ENCODE measurements around the gene SIGLEC6.

The SIGLEC6 gene

DNA sequence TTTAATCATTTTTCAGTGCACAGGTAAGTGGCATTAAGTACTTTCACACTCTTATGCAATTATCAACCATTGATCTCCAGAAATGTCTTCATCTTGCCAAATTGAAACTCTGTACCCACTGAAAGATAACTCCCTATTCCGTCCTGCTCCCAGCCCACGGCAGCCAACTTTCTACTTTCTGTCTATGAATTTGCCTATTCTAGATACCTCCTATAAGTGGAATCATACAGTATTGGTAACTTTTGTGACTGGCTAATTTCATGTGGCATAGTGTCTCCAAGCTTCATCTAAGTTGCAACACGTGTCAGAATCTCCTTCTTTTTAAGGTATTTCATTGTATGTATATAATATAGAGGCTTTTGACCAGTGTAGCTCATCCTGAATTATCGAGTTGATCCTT lies 58.9 kb downstream of the SIGLEC6 start:
- TF ChIP-seq, protein P1, sequence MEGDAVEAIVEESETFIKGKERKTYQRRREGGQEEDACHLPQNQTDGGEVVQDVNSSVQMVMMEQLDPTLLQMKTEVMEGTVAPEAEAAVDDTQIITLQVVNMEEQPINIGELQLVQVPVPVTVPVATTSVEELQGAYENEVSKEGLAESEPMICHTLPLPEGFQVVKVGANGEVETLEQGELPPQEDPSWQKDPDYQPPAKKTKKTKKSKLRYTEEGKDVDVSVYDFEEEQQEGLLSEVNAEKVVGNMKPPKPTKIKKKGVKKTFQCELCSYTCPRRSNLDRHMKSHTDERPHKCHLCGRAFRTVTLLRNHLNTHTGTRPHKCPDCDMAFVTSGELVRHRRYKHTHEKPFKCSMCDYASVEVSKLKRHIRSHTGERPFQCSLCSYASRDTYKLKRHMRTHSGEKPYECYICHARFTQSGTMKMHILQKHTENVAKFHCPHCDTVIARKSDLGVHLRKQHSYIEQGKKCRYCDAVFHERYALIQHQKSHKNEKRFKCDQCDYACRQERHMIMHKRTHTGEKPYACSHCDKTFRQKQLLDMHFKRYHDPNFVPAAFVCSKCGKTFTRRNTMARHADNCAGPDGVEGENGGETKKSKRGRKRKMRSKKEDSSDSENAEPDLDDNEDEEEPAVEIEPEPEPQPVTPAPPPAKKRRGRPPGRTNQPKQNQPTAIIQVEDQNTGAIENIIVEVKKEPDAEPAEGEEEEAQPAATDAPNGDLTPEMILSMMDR (IDR thresholded peaks at IDR 0.05; ENCODE audit: insufficient read depth, low read depth, low read length, missing control alignments) = no peak
- no peak for DNase-seq (ENCODE audit: low read depth)
- no peak overlapping the region for H3K4me3 ChIP-seq (ENCODE audit: low read depth, low read length)

DNA sequence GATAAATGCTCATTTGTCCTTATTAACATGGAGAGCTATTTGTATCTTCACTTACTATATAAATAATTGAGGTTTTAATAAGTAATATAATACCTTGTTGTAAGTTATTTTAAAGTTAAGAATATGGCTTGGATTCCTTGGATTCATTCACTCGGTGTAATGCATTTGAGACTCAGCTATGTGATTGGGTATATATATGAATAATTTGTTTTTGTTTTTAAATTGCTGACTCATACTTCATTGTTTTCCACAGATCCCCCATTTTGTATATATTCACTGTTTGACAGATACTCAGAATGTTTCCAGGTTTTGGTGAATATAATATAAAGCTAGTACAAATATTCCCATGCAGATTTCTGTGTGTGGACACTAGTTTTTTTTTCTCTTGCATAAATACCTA lies 59.9 kb downstream of the SIGLEC6 start:
- no peak for DNase-seq (ENCODE audit: low read depth)
- TF ChIP-seq, protein P1 (IDR thresholded peaks at IDR 0.05; ENCODE audit: insufficient read depth, low read depth, low read length, missing control alignments) = no peak
- no peak overlapping the region for H3K4me3 ChIP-seq (ENCODE audit: low read depth, low read length)

DNA sequence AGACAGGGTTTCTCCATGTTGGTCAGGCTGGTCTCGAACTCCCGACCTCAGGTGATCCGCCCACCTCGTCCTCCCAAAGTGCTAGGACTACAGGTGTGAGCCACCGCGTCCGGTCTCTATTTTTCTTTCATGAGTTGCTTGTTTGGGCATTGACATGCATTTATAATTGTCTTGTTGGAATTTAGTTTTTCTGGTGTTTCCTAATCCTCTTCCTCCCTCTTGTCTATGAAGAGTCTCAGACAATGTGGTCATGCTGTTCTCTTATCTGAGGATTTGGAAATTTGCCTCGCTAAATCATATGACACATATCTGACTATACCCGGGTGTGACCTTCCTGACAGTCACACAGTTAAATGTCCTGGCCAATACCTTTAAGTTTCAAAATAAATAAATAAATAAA lies 60.5 kb downstream of the SIGLEC6 start:
- no peak for DNase-seq (ENCODE audit: low read depth)
- TF ChIP-seq, protein P1 (IDR thresholded peaks at IDR 0.05; ENCODE audit: insufficient read depth, low read depth, low read length, missing control alignments) = no peak
- H3K4me3 ChIP-seq (ENCODE audit: low read depth, low read length) = no peak overlapping the region

DNA sequence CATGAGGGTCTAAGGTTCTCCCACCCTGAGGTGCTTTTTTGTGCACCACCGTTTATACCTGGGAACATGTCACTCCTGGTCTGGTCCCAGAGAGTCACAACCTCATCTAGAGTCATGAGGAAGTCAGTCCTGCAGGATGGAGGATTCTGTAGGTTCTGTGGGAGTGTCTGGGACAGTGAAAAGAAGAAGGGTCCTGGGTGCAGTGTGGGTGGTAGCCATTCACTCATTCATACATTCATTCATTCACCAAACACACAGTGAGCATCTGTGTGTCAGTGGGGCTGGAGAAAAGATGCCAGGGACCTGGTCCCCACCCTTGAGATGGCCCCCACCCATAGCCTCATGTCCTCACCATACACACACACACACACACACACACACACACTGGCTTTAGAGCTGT lies 61.8 kb downstream of the SIGLEC6 start:
- no peak for DNase-seq (ENCODE audit: low read depth)
- H3K4me3 ChIP-seq (ENCODE audit: low read depth, low read length) = no peak overlapping the region
- TF ChIP-seq, protein P1 (IDR thresholded peaks at IDR 0.05; ENCODE audit: insufficient read depth, low read depth, low read length, missing control alignments) = no peak

DNA sequence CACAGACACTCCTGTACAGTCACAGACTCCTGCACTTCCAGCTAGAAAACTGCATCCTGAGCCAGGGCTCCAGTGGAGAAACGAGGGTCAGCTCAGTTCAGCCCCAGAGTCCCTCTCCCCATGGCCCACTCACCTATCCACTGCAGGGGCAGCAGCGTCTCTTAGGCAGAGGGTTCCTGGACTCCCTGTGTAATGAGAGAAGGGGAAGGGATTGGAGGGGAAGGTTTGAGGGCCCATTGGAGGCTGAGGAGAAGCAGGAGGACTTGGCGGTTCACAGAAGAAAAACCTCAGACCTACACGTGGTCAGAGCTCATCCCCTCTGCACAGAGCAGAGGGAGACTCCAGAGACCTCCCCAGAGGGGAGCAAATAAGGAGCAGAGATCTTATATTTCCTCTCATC lies 62.3 kb downstream of the SIGLEC6 start:
- TF ChIP-seq, protein P1 (IDR thresholded peaks at IDR 0.05; ENCODE audit: insufficient read depth, low read depth, low read length, missing control alignments) = no peak
- H3K4me3 ChIP-seq (ENCODE audit: low read depth, low read length) = no peak overlapping the region
- no peak for DNase-seq (ENCODE audit: low read depth)

DNA sequence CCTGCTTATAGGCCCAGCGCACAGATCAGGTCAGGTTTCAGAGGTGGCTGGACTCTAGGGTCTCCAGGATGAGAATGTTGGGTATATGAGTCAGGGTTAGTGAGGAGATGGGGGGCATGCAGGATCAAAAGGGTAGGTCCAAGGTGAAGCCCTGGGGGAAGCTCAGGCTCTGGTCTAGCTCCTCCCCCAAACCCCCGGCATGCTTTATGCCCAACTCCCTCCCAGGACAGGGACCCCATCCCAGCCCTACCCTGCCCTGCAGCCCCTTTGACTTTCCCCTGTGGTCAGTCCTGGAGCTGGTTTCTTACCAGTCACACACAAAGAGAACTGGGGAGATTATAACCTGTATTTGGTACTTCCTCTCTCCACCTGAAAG lies 62.9 kb downstream of the SIGLEC6 start:
- no peak overlapping the region for H3K4me3 ChIP-seq (ENCODE audit: low read depth, low read length)
- no peak for DNase-seq (ENCODE audit: low read depth)
- TF ChIP-seq, protein P1 (IDR thresholded peaks at IDR 0.05; ENCODE audit: insufficient read depth, low read depth, low read length, missing control alignments) = no peak

DNA sequence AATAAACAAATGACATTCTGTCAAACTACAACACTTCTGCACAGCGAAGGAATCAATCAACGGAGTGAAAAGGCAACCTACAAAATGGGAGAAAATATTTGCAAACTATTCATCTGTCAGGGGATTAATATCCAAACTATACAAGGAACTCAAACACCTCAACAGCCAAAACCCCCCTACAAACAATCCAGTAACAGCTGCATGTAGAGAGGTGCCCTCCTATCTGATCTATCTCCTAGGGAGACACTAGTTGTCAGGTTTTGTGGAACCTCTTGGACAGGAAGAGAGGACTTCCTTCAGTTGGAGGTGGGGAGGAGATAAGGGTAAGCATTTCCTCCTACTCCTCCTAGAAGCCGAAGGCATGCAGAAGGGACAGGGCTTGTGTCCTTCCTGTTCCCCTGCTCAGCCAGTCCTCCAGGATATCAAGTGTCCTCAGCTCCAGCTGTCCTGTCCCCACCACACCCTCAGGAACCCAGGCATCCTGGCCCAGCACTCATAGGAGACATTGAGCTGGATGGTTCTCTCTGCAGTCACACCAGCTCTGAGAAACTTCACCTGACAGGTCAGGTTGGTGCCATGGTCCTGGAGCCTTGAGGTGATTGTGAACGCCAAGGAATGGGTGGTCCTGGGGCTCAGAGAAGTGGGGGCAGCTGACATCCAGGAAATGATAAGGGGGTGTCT lies 63.5 kb downstream of the SIGLEC6 start:
- no peak overlapping the region for H3K4me3 ChIP-seq (ENCODE audit: low read depth, low read length)
- TF ChIP-seq, protein P1 (IDR thresholded peaks at IDR 0.05; ENCODE audit: insufficient read depth, low read depth, low read length, missing control alignments) = no peak
- DNase-seq (ENCODE audit: low read depth) = no peak

Measured in GM12865 (cell line).